ENCODE data around the gene TBXA2R. TPM values are rescaled to one million over a fixed set of nuclear protein-coding genes. Genes with fewer than 3 reads are reported as not detected.

TBXA2R gene
- total and polyA plus RNA-seq, 2 experiments from 2014 or later, result 0.42 to 0.73 TPM

DNA sequence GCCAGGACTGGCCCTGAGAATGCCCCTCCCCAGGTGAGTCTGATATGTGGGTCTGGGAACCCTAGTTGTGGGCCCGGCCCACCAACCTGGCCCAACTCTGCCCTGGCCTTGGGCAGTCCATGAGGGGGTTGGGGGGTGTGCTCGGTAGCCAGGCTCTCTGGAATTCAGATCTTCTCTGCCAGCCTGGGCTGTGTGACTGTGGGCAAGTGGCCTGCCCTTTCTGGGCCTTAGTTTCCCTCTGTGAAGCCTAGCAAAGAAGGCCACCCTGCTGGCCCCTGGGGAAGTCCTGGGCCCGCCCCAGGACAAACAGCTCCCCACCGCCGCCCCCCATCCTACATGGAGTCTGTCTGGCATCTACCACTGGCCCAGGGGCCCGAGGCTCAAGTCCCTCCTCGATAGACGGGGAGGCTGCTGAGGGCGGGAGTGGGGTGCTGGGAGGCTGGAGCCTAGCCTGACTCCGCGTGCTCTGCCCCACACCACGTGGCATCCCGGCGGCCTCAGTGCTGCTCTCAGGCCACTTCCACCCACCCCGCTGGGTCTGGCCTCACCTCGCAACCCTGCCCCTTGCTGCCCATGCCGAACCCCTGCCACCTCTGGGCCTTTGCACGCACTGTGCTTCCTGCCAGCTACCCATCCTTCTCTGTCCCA, 8.3 kb upstream of the TBXA2R start (continued):
- TF ChIP-seq, protein P1, sequence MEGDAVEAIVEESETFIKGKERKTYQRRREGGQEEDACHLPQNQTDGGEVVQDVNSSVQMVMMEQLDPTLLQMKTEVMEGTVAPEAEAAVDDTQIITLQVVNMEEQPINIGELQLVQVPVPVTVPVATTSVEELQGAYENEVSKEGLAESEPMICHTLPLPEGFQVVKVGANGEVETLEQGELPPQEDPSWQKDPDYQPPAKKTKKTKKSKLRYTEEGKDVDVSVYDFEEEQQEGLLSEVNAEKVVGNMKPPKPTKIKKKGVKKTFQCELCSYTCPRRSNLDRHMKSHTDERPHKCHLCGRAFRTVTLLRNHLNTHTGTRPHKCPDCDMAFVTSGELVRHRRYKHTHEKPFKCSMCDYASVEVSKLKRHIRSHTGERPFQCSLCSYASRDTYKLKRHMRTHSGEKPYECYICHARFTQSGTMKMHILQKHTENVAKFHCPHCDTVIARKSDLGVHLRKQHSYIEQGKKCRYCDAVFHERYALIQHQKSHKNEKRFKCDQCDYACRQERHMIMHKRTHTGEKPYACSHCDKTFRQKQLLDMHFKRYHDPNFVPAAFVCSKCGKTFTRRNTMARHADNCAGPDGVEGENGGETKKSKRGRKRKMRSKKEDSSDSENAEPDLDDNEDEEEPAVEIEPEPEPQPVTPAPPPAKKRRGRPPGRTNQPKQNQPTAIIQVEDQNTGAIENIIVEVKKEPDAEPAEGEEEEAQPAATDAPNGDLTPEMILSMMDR (conservative IDR thresholded peaks at IDR 0.05; ENCODE audit: low read depth in 2 of 2), result no peak
- TF ChIP-seq, protein P2, sequence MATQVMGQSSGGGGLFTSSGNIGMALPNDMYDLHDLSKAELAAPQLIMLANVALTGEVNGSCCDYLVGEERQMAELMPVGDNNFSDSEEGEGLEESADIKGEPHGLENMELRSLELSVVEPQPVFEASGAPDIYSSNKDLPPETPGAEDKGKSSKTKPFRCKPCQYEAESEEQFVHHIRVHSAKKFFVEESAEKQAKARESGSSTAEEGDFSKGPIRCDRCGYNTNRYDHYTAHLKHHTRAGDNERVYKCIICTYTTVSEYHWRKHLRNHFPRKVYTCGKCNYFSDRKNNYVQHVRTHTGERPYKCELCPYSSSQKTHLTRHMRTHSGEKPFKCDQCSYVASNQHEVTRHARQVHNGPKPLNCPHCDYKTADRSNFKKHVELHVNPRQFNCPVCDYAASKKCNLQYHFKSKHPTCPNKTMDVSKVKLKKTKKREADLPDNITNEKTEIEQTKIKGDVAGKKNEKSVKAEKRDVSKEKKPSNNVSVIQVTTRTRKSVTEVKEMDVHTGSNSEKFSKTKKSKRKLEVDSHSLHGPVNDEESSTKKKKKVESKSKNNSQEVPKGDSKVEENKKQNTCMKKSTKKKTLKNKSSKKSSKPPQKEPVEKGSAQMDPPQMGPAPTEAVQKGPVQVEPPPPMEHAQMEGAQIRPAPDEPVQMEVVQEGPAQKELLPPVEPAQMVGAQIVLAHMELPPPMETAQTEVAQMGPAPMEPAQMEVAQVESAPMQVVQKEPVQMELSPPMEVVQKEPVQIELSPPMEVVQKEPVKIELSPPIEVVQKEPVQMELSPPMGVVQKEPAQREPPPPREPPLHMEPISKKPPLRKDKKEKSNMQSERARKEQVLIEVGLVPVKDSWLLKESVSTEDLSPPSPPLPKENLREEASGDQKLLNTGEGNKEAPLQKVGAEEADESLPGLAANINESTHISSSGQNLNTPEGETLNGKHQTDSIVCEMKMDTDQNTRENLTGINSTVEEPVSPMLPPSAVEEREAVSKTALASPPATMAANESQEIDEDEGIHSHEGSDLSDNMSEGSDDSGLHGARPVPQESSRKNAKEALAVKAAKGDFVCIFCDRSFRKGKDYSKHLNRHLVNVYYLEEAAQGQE (IDR thresholded peaks at IDR 0.05; ENCODE audit: unreplicated experiment), result no peak
- no peak for TF ChIP-seq NANOG (IDR thresholded peaks at IDR 0.05; ENCODE audit: borderline replicate concordance)
- no peak for TF ChIP-seq EZH2 (IDR thresholded peaks at IDR 0.05; ENCODE audit: low read depth, unreplicated experiment)
- no peak for TF ChIP-seq STAT1 (IDR thresholded peaks at IDR 0.05; ENCODE audit: unreplicated experiment)
- no peak for TF ChIP-seq JUNB (IDR thresholded peaks at IDR 0.05; ENCODE audit: unreplicated experiment)
- TF ChIP-seq, protein P3, sequence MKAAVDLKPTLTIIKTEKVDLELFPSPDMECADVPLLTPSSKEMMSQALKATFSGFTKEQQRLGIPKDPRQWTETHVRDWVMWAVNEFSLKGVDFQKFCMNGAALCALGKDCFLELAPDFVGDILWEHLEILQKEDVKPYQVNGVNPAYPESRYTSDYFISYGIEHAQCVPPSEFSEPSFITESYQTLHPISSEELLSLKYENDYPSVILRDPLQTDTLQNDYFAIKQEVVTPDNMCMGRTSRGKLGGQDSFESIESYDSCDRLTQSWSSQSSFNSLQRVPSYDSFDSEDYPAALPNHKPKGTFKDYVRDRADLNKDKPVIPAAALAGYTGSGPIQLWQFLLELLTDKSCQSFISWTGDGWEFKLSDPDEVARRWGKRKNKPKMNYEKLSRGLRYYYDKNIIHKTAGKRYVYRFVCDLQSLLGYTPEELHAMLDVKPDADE (IDR thresholded peaks at IDR 0.05), result no peak

DNA sequence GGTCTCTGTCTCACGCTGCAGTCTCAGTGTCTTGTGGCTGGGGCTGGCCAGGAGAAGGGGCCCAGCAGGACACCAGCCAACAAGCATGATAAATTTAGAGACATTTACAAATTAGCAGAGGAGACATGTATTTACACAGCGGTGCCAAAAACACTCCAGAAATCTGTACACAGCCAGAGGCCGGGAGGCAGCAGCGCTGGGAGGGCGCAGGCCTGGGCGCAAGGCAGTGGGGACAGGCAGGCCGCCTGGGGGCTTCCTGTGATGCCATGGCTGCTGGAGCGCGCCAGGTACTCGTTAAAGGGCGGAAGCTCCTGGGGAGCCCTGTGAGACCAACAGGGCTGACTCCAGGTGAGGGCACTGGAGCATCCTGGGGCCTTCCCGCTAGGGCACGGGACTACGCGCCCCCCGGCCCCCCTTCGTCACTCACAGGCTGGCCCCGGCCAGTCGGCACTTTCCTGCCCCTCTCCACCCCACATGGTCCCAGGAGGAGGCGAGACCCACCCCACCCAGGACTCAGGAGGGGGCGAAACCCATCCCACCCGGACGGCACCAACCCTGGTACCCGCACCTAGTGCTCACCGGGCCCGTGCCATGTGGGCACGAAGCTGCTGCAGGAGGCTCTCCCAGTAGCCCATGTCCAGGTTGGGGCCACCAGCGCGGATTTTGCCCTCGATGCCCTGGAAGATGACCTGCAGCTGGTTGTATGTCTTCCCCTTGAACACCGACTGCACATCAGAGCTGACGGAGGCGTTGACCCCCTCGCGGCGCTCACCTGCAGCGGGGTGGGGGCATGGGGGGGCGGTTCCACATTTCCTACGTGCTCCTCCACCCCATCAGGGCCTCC, 7.4 kb upstream of the TBXA2R start:
- Histone ChIP-seq H3K79me2 (replicated peaks; ENCODE audit: insufficient read depth) (no peaks in the 10 kb centered on the region), H4K20me1 (replicated peaks; ENCODE audit: insufficient read depth) (peaks cover 5% of the 10 kb centered on the region), H3K27ac (ENCODE audit: low read depth) (0 out of 2 replicates have a peak overlapping the region, but pooled peaks have one; percentile 59), H3K9me2 (ENCODE audit: insufficient read depth) (no peaks in the 10 kb centered on the region), H3K27me3 (ENCODE audit: insufficient read depth) (no peaks in the 10 kb centered on the region), H3K36me3 (ENCODE audit: insufficient read depth) (no peaks in the 10 kb centered on the region), H3K4me1 (ENCODE audit: insufficient read depth) (no peaks in the 10 kb centered on the region; the same call in 1 of the 2 replicates), H2AFZ (no peak overlapping the region), H3F3A (replicated peaks; ENCODE audit: low read depth) (0 out of 2 replicates have a peak, but pooled peaks cover 8% of the 10 kb centered on the region), H3K4me3 (no peak overlapping the region), H3K4me2 (no peak overlapping the region)
- no peak overlapping the region for H3K27ac Mint-ChIP-seq
- H3K27me3 Mint-ChIP-seq (ENCODE audit: insufficient read depth, low read depth, poor library complexity), result peaks cover 6% of the 10 kb centered on the region
- H3K36me3 Mint-ChIP-seq (ENCODE audit: low read depth), result peaks cover 20% of the 10 kb centered on the region
- no peak for DNase-seq (ENCODE audit: low spot score)
- no peak overlapping the region for H3K4me3 Mint-ChIP-seq
- ATAC-seq, result no peak
- peaks cover 2% of the 10 kb centered on the region; the same call in 1 of the 3 replicates for H3K4me1 Mint-ChIP-seq
- no peaks in the 10 kb centered on the region for H3K9me3 Mint-ChIP-seq
- TF ChIP-seq, protein P4, sequence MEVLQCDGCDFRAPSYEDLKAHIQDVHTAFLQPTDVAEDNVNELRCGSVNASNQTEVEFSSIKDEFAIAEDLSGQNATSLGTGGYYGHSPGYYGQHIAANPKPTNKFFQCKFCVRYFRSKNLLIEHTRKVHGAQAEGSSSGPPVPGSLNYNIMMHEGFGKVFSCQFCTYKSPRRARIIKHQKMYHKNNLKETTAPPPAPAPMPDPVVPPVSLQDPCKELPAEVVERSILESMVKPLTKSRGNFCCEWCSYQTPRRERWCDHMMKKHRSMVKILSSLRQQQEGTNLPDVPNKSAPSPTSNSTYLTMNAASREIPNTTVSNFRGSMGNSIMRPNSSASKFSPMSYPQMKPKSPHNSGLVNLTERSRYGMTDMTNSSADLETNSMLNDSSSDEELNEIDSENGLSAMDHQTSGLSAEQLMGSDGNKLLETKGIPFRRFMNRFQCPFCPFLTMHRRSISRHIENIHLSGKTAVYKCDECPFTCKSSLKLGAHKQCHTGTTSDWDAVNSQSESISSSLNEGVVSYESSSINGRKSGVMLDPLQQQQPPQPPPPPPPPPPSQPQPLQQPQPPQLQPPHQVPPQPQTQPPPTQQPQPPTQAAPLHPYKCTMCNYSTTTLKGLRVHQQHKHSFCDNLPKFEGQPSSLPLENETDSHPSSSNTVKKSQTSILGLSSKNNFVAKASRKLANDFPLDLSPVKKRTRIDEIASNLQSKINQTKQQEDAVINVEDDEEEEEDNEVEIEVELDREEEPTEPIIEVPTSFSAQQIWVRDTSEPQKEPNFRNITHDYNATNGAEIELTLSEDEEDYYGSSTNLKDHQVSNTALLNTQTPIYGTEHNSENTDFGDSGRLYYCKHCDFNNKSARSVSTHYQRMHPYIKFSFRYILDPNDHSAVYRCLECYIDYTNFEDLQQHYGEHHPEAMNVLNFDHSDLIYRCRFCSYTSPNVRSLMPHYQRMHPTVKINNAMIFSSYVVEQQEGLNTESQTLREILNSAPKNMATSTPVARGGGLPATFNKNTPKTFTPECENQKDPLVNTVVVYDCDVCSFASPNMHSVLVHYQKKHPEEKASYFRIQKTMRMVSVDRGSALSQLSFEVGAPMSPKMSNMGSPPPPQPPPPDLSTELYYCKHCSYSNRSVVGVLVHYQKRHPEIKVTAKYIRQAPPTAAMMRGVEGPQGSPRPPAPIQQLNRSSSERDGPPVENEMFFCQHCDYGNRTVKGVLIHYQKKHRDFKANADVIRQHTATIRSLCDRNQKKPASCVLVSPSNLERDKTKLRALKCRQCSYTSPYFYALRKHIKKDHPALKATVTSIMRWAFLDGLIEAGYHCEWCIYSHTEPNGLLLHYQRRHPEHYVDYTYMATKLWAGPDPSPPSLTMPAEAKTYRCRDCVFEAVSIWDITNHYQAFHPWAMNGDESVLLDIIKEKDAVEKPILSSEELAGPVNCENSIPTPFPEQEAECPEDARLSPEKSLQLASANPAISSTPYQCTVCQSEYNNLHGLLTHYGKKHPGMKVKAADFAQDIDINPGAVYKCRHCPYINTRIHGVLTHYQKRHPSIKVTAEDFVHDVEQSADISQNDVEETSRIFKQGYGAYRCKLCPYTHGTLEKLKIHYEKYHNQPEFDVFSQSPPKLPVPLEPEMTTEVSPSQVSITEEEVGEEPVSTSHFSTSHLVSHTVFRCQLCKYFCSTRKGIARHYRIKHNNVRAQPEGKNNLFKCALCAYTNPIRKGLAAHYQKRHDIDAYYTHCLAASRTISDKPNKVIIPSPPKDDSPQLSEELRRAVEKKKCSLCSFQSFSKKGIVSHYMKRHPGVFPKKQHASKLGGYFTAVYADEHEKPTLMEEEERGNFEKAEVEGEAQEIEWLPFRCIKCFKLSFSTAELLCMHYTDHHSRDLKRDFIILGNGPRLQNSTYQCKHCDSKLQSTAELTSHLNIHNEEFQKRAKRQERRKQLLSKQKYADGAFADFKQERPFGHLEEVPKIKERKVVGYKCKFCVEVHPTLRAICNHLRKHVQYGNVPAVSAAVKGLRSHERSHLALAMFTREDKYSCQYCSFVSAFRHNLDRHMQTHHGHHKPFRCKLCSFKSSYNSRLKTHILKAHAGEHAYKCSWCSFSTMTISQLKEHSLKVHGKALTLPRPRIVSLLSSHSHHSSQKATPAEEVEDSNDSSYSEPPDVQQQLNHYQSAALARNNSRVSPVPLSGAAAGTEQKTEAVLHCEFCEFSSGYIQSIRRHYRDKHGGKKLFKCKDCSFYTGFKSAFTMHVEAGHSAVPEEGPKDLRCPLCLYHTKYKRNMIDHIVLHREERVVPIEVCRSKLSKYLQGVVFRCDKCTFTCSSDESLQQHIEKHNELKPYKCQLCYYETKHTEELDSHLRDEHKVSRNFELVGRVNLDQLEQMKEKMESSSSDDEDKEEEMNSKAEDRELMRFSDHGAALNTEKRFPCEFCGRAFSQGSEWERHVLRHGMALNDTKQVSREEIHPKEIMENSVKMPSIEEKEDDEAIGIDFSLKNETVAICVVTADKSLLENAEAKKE (CRISPR knock-in tag; IDR thresholded peaks at IDR 0.05), result no peak
- TF ChIP-seq NANOG (IDR thresholded peaks at IDR 0.05; ENCODE audit: borderline replicate concordance), result no peak
- TF ChIP-seq EZH2 (IDR thresholded peaks at IDR 0.05; ENCODE audit: low read depth, unreplicated experiment), result no peak
- TF ChIP-seq POLR2AphosphoS5 (IDR thresholded peaks at IDR 0.05; ENCODE audit: low read depth), result no peak

Measured in GM23338 (cell line).